ENCODE results near the gene HEXA.

GRCh38 chr15:72411544-72411943, 35.7 kb upstream of the HEXA start:
- TF ChIP-seq CTCF (IDR thresholded peaks at IDR 0.05) = no peak
- no peak for TF ChIP-seq EP300 (IDR thresholded peaks at IDR 0.05)
- TF ChIP-seq POLR2A (IDR thresholded peaks at IDR 0.05; ENCODE audit: low read depth) = no peak

All from esophagus muscularis mucosa (tissue), 4 donors.